ENCODE data around the gene PLA2G2D.
A peak's percentile ranks its signal among the peaks of the same experiment; 100 is the strongest.

Gene PLA2G2D

GRCh38 chr1:20099533-20099932 is 19.8 kb downstream of the PLA2G2D start:
- no peak for DNase-seq (ENCODE audit: low read depth in 1 of 2, low spot score in 1 of 2)
- Histone ChIP-seq H3K27ac (replicated peaks) (no peak overlapping the region), H3K27me3 (ENCODE audit: insufficient read depth, poor library complexity, severe bottlenecking) (no peaks in the 10 kb centered on the region), H3K4me3 (replicated peaks; ENCODE audit: insufficient read depth, low read length) (no peak overlapping the region)
- TF ChIP-seq, protein P1, sequence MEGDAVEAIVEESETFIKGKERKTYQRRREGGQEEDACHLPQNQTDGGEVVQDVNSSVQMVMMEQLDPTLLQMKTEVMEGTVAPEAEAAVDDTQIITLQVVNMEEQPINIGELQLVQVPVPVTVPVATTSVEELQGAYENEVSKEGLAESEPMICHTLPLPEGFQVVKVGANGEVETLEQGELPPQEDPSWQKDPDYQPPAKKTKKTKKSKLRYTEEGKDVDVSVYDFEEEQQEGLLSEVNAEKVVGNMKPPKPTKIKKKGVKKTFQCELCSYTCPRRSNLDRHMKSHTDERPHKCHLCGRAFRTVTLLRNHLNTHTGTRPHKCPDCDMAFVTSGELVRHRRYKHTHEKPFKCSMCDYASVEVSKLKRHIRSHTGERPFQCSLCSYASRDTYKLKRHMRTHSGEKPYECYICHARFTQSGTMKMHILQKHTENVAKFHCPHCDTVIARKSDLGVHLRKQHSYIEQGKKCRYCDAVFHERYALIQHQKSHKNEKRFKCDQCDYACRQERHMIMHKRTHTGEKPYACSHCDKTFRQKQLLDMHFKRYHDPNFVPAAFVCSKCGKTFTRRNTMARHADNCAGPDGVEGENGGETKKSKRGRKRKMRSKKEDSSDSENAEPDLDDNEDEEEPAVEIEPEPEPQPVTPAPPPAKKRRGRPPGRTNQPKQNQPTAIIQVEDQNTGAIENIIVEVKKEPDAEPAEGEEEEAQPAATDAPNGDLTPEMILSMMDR (IDR thresholded peaks at IDR 0.05; ENCODE audit: insufficient read depth, low read length), result no peak
- TF ChIP-seq POLR2AphosphoS5 (IDR thresholded peaks at IDR 0.05; ENCODE audit: low read depth), result no peak
- TF ChIP-seq, protein P2, sequence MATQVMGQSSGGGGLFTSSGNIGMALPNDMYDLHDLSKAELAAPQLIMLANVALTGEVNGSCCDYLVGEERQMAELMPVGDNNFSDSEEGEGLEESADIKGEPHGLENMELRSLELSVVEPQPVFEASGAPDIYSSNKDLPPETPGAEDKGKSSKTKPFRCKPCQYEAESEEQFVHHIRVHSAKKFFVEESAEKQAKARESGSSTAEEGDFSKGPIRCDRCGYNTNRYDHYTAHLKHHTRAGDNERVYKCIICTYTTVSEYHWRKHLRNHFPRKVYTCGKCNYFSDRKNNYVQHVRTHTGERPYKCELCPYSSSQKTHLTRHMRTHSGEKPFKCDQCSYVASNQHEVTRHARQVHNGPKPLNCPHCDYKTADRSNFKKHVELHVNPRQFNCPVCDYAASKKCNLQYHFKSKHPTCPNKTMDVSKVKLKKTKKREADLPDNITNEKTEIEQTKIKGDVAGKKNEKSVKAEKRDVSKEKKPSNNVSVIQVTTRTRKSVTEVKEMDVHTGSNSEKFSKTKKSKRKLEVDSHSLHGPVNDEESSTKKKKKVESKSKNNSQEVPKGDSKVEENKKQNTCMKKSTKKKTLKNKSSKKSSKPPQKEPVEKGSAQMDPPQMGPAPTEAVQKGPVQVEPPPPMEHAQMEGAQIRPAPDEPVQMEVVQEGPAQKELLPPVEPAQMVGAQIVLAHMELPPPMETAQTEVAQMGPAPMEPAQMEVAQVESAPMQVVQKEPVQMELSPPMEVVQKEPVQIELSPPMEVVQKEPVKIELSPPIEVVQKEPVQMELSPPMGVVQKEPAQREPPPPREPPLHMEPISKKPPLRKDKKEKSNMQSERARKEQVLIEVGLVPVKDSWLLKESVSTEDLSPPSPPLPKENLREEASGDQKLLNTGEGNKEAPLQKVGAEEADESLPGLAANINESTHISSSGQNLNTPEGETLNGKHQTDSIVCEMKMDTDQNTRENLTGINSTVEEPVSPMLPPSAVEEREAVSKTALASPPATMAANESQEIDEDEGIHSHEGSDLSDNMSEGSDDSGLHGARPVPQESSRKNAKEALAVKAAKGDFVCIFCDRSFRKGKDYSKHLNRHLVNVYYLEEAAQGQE (IDR thresholded peaks at IDR 0.05; ENCODE audit: insufficient replicate concordance, low read depth), result no peak
- TF ChIP-seq SPI1 (IDR thresholded peaks at IDR 0.05; ENCODE audit: borderline replicate concordance, low read depth), result no peak
- no peak for TF ChIP-seq GABPA (IDR thresholded peaks at IDR 0.05; ENCODE audit: low read depth)

GRCh38 chr1:20096840-20097447 is 22.4 kb downstream of the PLA2G2D start:
- no peak for DNase-seq (ENCODE audit: low read depth in 1 of 2, low spot score in 1 of 2)
- no peaks in the 10 kb centered on the region for H3K27me3 ChIP-seq (ENCODE audit: insufficient read depth, poor library complexity, severe bottlenecking)
- TF ChIP-seq, protein P2 (IDR thresholded peaks at IDR 0.05; ENCODE audit: insufficient replicate concordance, low read depth), result no peak
- TF ChIP-seq POLR2AphosphoS5 (IDR thresholded peaks at IDR 0.05; ENCODE audit: low read depth), result no peak
- TF ChIP-seq GABPA (IDR thresholded peaks at IDR 0.05; ENCODE audit: low read depth), result no peak
- TF ChIP-seq, protein P1 (IDR thresholded peaks at IDR 0.05; ENCODE audit: insufficient read depth, low read length), result no peak
- TF ChIP-seq SPI1 (IDR thresholded peaks at IDR 0.05; ENCODE audit: borderline replicate concordance, low read depth), result no peak

DNA sequence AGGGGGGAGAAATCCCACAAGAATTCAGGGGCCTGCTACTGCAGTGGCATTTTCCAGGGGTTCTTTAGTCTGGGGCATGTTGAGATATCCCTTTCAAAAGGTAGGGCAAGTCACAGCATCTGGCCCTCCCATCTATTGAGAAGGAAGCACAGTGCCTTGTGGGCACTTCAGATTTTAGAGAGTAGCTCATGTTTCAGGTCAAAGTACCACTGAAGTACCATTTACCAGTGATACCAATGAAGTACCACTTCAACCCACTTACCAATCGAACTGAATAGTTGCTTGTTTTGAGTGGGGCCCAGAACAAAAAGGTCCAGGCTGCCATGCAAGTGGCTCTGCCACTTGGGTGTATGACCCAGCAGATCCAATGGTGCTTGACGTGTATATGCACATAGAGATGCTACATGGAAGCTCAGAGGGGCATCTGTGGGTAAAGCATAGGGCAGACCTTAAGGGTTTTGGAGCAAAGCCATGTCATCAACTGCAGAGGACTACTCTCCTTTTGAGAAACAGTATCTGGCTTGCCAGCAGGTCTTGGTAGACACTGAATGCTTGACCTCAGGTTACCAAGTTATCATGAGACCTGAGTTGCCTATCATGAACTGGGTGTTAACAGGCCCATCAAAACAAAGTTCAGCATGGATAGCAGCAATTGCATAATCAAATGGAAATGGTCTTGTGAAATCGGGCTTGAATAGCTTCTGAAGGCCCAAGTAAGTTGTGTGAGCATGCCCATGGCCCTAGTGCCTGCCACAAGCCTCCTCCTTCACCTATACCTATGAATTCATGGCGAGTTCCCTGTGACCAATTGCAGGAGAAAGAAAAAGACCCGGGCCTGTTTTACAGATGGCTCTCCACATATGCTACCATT is 23.5 kb downstream of the PLA2G2D start:
- peak in 1 of 2 experiments; percentile 17 for DNase-seq (ENCODE audit: low read depth in 1 of 2, low spot score in 1 of 2)
- H3K27me3 ChIP-seq (ENCODE audit: insufficient read depth, poor library complexity, severe bottlenecking), result peaks cover 3% of the 10 kb centered on the region
- no peak overlapping the region for H3K4me3 ChIP-seq (replicated peaks; ENCODE audit: insufficient read depth, low read length)
- no peak overlapping the region for H3K27ac ChIP-seq (replicated peaks)
- no peak for TF ChIP-seq SPI1 (IDR thresholded peaks at IDR 0.05; ENCODE audit: borderline replicate concordance, low read depth)
- TF ChIP-seq GABPA (IDR thresholded peaks at IDR 0.05; ENCODE audit: low read depth), result no peak
- TF ChIP-seq, protein P2 (IDR thresholded peaks at IDR 0.05; ENCODE audit: insufficient replicate concordance, low read depth), result peak; percentile 22
- TF ChIP-seq POLR2AphosphoS5 (IDR thresholded peaks at IDR 0.05; ENCODE audit: low read depth), result no peak
- TF ChIP-seq, protein P1 (IDR thresholded peaks at IDR 0.05; ENCODE audit: insufficient read depth, low read length), result no peak

More at GRCh38 chr1:20096840-20097447, 22.4 kb downstream of the PLA2G2D start:
- Histone ChIP-seq H3K4me3 (replicated peaks; ENCODE audit: insufficient read depth, low read length) (no peak overlapping the region), H3K27ac (replicated peaks) (no peak overlapping the region)

Measured in HL-60 (cell line).